ENCODE measurements around the gene RBM34.
"Not testable (repeated sequence)": the region's sequence is repeated elsewhere in the genome, so short reads cannot be mapped to it uniquely, and the experiment has no call there.

The RBM34 gene, protein sequence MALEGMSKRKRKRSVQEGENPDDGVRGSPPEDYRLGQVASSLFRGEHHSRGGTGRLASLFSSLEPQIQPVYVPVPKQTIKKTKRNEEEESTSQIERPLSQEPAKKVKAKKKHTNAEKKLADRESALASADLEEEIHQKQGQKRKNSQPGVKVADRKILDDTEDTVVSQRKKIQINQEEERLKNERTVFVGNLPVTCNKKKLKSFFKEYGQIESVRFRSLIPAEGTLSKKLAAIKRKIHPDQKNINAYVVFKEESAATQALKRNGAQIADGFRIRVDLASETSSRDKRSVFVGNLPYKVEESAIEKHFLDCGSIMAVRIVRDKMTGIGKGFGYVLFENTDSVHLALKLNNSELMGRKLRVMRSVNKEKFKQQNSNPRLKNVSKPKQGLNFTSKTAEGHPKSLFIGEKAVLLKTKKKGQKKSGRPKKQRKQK

DNA sequence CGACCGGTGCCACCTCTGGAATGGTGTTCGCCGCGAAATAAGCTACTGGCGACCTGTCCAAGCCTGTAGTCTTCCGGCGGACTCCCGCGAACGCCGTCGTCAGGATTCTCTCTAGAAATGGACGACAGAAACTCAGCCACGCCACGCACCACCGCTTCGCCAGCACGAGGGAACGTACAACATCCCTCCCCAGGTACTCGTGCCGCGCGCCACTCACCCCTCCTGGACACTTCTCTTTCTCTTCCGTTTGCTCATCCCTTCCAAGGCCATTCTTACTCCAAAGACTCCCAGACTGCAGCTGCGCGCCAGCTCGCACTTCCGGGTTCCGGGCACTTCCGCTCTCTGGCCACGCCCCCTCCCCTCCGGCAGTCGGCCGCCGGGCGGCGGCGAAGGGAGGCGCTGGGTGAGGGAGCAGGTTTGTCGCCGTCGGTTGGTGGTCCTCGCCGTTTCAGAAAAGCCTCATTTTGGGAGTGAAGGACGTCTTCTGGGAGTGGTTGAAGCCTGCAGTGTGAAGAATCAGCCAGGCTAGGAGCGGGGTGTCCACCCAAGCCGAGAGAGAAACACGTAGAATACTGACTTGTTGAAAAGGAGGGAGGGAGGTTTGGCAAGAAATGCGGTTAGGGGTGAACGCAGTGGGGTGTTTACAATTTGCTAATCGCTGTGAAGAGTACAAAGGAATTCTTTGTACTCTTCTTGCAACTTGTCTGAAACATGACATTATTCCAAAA lies at the start of gene RBM34:
Gene RBM34 (minus strand): TSS at position 294 of the 728 bp plus-strand sequence. CDS start 24 bp downstream, at position 270.
- peak; percentile 88 for DNase-seq (ENCODE audit: low read depth)

DNA sequence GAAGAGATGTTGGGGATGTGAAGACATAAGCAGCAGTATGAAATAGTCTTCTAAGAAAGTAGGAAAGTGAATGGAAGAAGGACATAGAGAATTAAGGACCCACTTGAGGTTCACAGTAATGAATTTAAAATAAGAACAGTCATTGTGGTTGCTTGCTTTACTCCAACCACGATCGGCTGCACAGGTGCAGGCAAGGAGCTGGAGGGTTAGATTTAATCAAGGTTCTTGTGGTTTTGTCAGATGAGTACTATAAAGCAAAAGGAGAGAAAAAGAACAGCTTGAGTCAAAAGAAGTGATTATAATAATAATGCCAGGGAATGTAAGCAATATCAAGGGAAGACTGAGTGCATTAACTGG lies 46.1 kb upstream of the RBM34 start:
- DNase-seq (ENCODE audit: low read depth) = no peak

DNA sequence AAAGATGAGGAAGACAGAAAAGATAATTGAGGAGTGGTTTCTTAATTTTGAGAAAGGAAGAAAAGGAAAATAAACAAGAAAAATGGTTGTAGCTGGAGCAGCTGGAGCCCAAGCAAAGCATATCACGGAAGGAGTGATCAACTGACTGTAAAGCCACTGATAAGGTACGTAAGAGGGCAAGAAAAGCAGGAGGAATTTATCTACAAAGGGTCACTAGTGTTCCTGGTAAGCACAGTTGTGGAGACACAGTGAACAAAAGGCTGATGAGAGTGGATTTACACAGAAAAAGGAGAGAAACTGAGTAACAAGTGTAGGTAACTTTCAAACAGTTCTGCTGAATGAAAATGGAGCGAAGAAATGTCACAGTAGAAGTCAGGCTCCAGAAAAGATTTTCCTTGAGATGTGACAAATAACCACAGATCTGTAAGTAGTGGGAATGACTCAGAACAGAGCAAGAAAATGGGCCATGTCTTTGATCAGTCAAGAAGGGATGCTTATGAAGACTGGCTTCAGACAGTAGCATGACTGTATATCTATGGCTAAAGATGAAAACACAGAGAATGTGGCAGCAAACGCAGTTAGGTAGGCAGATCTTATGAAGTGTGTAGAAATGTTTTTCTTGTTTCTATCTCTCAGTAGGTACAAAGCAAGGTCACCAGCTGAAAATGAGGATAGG lies 45.6 kb upstream of the RBM34 start:
- no peak for DNase-seq (ENCODE audit: low read depth)

DNA sequence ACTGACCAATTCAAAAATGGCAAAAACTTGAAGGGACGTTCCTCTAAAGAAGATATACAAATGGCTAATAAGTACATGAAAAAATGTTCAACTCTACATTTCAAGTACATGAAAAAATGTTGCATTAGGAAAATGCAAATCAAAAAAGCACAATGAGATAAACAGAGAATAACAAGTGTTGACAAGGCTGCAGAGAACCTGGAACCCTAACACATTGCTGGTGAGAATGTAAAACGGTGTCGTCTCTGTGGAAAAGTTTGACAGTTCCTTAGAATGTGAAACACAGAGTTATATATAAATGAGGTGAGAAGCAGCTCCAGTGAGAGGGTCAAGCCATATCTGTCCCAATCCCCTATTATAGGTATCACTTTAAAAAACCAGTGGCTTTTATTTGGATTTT lies 44.6 kb upstream of the RBM34 start:
- DNase-seq (ENCODE audit: low read depth) = no peak

DNA sequence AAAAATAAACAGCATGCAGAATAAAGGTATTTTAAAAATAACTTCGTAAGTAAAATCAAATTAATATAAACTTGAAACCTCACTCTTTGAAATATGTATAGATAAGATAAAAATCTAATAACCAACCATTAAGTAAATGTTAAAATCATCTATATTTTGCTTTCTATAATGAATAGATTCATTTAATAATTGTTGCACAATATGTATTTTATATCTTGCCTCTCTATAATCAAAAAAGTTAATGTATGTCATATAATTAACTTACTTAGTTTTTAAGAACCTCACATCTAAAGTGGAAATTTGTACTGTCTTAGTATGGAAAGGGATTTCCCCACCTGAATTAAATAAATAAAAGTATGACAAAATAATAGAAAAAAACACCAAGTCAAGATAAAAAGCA lies 42.4 kb upstream of the RBM34 start:
- DNase-seq (ENCODE audit: low read depth) = no peak

DNA sequence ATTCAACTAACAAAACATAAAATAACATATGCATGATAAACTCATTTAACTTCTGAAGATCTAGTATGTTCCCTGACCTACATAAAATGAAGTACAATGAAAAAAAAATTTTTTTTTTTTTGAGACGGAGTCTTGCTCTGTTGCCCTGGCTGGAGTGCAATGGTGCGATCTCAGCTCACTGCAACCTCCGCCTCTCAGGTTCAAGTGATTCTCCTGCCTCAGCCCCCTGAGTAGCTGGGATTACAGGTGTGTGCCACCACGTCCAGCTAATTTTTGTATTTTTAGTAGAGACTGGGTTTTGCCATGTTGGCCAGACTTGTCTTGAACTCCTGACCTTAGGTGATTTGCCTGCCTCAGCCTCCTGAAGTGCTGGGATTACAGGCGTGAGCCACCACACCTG lies 41.4 kb upstream of the RBM34 start:
- not testable (repeated sequence) for DNase-seq (ENCODE audit: low read depth)

DNA sequence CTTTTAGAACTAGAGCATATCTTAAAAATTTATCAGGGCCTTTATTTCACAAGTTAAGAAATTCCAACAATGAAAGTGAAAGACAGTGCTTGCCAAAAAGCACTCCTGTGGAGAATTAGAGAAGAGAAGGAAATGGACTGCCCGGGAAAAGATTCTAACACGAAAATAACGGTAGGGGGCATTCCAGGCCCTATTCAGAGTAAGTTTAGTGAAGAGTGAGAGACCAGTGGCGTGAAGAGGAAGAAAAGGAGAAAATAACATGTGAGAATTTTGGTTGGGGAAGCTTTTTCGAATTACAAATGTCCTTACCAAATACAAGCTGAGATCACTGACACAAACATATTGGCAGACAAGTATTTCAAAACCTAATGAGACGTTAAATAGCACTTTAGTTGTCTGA lies 38.4 kb upstream of the RBM34 start:
- DNase-seq (ENCODE audit: low read depth) = no peak

DNA sequence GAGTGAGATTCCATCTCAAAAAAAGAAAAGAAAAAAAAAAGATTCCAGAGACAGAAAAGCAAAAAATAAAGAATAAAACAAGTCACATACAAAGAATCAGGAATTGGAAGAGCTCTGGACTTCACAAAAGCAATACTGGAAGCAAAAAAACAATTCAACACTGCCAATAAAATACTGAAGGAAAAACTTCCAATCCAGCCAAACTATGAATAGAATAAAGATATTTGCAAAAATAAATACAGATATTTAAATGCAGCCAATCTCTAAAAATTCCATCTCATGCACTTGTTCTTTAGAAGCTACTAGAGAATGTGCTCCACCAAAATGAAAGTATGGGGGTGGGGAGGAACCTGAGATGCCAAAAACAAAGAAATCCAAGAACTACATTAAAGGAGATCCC lies 29.4 kb upstream of the RBM34 start:
- DNase-seq (ENCODE audit: low read depth) = no peak

DNA sequence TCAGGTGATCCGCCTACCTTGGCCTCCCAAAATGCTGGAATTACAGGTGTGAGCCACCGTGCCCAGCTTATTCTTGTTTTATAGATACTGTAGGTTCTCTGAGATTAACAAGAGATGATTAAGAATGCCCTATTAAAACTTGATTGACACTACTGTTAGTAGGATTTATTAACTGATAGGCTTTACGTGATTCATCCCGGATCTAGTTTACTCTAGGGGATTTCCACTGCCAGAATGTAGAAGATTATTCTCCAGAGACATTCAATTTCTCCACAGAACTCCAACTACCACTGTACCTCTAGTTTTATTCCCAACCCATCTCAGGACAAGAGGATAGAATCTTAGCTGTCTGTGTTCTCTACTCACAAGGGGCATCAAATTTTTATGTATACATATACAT lies 26.3 kb upstream of the RBM34 start:
- no peak for DNase-seq (ENCODE audit: low read depth)

DNA sequence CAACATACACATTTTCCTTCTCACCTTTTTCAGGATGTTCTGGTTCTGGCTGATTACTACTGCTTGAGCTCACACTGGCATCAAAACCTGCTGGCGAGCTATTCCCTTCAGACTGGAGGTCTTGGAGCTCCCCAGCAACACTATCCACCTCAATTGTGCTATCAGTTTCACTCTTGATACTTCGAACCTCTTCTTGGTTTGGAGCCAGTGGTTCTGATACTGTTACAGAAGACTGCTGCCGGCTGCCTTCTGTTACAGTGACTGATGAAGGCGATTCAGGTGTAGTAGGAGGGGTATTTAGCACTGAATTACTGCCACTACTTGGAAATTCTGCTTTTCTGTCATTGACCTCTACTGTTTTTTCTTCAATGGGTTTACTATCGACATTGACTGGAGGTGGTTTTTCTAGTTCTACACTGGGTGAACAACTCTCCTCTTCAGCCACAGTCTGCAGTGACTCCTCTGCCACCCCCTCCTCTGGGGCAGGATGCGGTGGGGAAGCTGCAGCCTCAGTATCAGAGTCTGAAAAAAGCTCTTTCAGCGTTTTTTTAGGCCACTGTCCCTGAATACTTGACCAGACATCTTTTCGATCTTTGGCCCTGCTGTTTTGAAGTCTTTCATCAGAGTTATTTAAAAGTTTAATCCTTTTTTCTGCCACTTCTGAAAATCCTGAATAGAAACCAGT lies 20.7 kb upstream of the RBM34 start:
- no peak for DNase-seq (ENCODE audit: low read depth)

DNA sequence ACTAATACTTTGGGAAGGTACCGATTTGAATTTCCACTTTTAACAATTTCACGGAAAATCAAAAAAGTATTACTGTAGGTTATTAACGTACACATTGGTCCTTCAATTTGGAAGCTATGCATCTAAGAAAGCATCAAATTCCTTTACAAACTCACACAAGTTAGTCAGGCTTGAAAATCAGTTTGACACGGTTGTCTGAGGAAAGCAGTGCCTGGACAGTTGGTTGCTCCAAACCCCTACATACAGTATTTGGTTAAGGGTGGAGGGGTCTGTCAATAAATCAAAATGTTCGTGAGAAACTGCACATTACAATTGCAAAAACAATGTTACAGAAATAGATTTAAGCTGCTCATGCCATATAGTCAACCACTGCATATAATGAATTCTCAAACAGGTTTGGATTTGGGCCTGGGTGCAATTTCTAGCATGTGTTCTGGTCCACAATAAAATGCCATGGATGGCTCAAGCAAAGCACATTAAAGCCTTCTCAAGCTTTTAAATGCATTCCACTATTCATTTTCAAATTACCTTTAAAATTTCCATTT lies 19.9 kb upstream of the RBM34 start:
- no peak for DNase-seq (ENCODE audit: low read depth)

DNA sequence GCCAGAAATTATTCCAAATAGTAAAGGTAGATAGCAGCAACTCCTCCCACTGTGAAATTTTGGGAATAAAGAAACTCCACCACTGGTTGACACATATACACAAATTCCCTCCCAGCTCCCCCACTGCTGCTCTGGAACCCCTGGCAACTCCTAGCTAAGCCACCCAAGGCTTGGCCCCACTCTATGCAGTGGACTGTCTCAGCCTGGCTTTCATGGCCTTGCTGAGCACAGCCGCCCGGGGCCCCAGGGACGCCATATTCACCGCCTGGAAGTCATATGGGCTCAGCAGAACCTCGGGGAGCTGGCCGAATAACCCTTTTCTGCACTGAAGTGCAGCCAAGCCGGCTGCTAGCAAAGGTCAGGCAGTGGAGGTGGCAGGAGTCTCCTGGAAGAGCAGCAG lies 15.4 kb upstream of the RBM34 start:
- DNase-seq (ENCODE audit: low read depth) = no peak

DNA sequence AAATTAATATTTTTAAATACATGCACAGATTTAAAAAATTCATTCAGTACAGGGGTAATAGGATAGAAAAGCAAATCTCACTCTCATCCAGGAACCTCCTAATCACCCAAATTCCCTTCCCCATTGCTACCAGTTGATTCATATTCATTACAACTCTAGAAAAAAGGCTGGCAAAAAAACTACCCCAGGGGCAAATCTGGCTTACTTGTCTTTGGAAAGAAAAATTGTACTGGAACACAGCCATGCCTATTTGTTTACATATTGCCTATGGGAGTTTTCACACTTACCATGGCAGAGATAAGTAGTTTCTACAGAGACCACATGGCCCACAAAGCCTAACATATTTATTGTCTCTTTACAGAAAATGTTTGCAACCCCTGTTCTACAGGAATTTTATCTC lies 8.9 kb upstream of the RBM34 start:
- no peak for DNase-seq (ENCODE audit: low read depth)

DNA sequence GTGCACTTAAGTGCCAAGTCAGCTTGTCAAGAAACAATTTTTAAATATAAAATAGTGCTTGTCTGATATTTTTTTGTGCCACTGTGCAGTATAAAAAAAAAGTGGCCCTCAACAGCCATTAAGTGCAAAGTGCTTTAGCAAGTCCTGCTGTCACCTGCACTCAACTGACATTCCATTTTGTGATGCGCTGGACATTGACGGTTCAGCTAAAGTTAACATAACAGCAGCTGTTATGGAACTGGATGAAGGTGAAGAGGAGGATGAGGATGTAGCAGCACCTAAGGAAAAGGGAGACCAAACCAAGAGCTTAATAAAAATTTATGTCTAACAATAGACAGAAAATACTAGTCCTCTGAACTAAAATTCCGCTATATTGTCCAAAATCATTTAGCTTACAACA lies 7.3 kb upstream of the RBM34 start:
- no peak for DNase-seq (ENCODE audit: low read depth)

DNA sequence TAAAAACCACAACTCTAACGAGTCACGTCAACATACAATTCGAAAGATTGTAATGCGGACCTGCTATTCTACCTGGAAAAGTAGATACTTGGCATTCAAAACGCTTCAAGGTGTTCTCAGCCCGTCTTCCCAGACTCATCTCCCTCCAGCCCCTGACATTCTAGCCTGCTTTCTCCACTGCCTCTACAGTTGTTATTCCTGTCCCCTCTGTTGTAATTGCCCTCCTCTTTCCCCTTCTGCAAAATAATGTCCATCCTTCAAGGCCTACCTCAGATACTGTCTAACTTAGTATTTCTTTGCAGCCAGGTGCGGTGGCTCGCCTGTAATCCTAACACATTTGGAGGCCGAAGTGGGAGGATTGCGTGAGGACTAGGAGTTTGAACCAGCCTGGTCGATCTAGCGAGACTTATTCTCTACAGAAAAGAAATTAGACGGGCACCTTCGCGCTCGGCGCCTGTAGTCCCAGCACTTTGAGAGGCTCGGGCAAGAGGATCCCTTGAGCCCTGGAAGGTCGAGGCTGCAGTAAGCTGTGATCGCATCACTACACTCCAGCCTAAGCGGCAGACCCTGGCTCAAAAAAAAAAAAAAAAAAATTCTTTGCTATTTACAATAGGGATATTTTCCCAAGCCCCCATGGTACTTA lies 756 bp upstream of the RBM34 start:
- no peak for DNase-seq (ENCODE audit: low read depth)

DNA sequence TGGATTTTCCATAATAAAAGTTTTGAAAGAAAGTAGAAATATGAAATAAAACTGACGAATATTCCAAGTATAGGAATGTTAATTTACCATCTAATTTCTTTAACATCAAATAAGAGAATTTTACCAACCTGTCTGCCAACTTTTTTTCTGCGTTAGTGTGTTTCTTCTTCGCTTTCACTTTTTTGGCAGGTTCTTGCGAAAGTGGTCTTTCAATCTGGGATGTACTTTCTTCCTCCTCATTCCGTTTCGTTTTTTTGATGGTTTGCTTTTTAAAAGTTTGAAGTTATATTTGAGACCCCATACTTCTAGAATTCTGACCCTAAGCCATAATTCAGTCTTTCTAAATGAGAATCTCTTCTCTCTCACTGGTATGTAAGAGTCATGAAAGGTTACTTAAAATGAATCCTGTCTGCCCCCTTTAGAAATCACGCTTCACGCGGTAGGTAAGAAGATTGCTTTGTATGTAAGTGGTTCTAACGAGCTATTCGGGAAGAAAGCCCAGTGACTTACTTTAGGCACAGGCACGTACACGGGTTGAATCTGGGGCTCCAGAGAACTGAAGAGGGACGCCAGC lies 580 bp downstream of the RBM34 start:
- no peak for DNase-seq (ENCODE audit: low read depth)

DNA sequence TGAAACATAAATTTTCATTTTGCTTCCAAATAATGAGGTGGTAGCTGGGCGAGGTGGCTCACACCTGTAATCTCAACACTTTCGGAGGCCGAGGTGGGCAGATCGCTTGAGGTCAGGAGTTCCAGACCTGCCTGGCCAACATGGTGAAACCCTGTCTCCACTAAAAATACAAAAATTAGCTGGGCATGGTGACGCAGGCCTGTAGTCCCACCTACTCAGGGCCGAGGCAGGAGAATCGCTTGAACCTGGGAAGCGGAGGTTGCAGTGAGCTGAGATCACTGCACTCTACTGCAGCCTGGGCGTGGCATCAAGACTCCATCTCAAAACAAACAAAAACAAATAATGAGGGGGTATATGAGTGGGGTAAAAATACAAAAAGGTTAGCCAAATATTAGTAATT lies 1.1 kb downstream of the RBM34 start:
- not testable (repeated sequence) for DNase-seq (ENCODE audit: low read depth)

DNA sequence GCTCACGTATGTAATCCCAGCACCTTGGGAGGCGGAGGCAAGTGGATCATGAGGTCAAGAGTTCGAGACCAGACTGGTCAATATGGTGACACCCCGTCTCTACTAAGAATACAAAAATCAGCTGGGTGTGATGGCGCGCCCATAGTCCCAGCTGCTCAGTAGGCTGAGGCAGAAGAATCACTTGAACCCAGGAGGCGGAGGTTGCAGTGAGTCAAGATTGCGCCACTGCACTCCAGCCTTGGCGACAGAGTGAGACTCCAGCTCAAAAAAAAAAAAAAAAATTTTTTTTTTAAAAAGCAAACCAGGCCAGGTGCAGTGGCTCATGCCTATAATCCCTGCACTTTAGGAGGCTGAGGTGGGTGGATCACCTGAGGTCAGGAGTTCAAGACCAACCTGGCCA lies 1.8 kb downstream of the RBM34 start:
- DNase-seq (ENCODE audit: low read depth) = not testable (repeated sequence)

DNA sequence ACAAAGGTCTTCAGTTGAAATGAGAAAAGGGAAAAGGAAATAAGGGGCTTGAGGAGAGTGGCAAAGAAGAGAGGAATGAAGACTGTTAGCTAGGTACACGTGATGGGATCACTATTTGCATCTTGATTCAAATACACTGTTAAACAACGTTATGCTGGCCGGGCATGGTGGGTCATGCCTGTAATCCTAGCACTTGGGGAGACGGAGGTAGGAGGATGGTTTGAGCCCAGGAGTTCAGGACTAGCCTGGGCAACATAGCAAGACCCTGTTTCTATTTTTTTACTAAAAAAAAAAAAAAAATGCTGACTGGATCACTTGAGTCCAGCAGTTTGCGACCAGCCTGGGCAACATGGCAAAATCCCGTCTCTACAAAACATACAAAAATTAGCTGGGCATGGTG lies 2.4 kb downstream of the RBM34 start:
- no peak for DNase-seq (ENCODE audit: low read depth)

DNA sequence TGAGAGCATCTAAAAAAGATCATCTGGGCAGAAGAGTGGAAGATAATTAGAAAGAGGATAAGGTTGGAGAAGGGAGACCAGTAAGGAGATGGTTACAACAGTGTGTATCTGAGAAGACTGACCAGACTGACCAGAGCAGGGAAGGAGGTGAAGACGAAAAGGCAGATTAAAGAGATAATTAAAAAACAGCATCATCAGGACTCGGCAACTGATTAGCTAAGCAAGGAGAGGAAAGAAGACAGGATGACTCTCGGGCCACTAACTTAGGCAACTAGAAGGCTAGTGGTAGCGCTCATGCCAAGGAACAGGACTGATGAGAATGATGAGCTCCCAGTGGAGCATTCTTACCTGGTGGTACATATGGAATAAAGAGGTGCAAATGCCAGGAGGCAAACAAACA lies 3.9 kb downstream of the RBM34 start:
- DNase-seq (ENCODE audit: low read depth) = no peak

DNA sequence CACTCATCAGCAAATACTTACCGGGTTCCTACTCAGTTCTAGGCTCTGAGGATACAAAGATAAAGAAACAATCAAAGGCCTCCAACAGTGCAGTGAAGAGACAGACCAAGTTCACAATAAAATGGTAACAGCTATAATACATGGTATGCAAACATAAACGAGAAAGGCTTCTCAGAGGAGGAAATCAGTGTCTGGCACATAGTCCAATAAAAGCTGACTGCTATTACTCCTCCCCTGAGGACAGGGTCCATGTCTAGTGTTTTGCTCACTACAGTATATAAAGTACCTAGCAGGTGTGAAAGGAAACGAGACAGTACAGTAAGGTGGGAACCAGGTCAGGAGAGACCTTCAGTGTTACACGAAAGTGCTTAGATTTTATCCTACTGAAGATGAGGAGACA lies 4.3 kb downstream of the RBM34 start:
- no peak for DNase-seq (ENCODE audit: low read depth)
